ENCODE data around the gene RAE1.
A peak's percentile ranks its signal among the peaks of the same experiment; 100 is the strongest.

RAE1 gene

GRCh38 chr20:57372157-57372556, 21.1 kb downstream of the RAE1 start:
- no peak for DNase-seq (ENCODE audit: low read depth, low spot score)

GRCh38 chr20:57372581-57373350, 21.7 kb downstream of the RAE1 start:
- no peak for DNase-seq (ENCODE audit: low read depth, low spot score)

DNA sequence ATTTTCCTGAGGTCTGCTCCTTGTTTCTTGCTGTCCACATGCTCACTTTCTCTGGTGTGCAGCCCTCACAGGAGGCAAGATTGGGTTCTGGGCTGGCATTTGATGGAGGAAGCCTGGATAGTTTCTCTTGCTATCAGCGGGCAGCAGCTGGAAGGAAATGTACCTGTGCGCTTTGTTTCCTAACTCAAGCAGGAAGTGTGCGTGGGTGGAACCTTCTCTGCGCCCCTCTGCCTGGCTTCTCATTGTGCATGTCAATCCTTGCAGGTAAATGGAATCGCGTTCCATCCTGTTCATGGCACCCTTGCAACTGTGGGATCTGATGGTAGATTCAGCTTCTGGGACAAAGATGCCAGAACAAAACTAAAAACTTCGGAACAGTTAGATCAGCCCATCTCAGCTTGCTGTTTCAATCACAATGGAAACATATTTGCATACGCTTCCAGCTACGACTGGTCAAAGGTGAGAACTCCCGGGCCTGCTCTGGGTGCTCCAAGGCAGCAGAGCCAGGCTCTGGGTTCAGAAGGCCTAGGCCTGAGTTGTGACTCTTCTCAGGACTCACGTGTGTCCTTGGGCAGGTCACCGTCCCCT, 23.4 kb downstream of the RAE1 start:
- no peak for DNase-seq (ENCODE audit: low read depth, low spot score)

GRCh38 chr20:57374931-57375651, 24.0 kb downstream of the RAE1 start:
- no peak for DNase-seq (ENCODE audit: low read depth, low spot score)

- no peak for DNase-seq (ENCODE audit: low read depth, low spot score)
Observed at GRCh38 chr20:57375652-57376230, 24.7 kb downstream of the RAE1 start.

DNA sequence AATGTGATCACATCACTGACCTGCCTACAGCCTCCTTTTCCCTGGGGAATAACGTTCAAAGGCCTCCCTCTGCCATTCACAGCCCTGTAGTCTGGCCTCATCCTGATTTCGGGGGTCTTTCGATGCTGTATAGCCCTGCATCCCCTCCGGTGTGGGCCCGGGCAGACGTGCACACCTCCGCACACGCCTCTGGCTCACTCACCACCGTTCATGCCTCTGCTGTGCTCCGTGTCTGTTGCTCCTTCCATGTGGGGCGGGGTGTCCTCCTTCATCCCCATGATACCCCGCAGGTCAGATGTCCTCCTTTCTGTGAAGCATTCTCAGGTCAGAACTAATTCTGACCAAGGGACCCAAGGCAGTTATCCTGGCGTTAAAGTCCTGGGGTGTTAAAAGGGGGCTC, 26.3 kb downstream of the RAE1 start:
- DNase-seq (ENCODE audit: low read depth, low spot score): no peak

DNA sequence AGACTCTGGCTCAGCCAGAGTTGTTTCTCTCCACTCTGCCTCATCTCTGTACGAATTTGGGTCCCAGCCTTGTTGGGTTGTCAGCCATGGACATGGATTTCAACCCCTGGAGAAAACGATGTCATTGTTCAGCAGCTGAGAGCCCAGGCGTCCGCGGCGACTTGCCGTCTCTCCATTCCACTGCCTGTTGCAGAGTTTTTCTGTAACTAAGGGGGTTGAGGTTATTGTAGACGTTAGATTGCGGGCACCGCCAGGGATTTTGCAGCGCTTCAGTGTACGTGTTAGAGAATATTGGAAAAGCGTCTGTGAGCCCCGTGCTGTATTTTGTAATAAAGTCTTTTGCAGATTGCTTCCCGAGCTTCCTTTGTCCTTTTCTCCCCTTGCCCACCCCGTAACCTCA, 27.1 kb downstream of the RAE1 start:
- no peak for DNase-seq (ENCODE audit: low read depth, low spot score)

GRCh38 chr20:57378646-57379262, 27.7 kb downstream of the RAE1 start:
- no peak for DNase-seq (ENCODE audit: low read depth, low spot score)

DNA sequence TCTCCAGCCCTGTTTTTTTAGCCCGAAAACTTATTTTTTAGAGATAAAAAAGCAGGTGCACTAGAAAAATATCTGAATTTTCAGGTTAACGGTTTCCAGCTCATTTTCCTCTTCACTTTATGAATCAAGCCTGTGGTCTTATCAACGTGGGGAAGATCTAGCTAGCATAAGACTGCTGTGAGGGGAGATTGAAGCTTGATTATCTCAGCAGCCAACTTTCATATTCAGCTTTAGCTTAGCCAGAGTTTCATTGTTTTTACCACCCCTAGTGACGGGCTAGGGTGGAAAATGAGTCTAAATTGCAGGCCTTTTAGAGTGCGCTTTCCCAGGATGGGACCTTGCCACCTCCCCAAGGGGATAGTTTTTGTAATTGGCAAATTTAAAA, 28.2 kb downstream of the RAE1 start:
- DNase-seq (ENCODE audit: low read depth, low spot score): no peak

- no peak for DNase-seq (ENCODE audit: low read depth, low spot score)
Observed at GRCh38 chr20:57380081-57380750, 29.2 kb downstream of the RAE1 start.

DNA sequence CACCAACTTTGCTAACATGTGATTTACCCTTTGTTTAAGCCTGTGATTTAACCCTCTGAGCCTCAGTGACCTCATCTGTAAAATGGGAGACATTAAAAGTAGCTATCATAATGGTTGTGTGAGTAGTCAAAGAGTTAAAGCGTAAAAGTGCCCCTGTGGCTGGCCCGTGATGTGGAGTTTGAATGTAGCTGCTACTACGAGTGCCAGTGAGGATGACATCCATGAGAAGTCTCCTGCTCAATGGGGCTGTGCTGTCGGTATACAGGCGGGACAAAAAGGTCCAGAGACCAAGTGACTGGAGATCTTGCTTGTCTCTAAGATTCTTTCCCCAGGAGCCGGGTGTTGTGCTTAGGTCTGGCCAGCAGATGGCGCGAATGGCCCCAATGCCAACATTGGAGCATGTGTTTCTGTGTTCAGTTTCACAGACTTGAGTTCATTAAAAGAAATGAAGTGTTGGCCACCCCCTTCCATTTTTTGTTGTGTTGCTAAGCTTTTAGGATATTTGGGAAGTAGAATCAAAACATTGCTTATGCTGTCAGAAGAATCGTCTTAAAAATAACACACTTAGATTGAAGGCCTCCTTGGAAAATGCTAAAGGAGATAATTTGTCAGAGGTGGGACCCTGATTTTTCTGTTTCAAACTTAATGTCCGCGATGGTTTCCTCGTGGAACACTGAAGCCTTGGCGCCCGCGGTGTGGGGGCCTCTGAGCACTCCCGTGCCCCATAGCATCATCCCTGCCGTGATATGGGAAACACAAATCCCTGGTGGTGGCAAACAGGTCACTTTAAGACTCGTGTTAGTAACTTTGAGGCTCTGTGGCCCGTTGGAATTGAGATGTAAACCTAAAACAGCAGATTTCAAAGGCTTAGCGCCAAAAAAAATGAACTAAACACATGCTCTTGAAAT, 30.8 kb downstream of the RAE1 start:
- peak; percentile 88 for DNase-seq (ENCODE audit: low read depth, low spot score)

DNA sequence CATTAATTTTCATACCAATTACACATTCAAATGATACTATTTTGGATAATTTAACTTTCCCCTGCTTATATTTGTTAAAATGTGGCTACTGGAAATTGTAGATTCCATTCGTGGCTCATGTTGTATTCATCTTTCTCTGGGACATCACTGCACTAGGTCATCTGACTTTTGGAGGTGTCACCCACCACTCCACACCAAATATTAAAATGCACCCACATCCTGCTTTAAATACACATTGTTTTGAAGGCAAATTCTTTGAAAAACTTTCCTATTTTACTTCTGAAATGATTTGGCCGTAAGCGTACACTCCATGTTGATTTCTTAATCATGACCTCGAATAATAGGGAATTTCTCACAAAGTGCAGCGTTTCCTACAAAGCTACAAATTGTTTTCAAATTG, 31.5 kb downstream of the RAE1 start:
- no peak for DNase-seq (ENCODE audit: low read depth, low spot score)

DNA sequence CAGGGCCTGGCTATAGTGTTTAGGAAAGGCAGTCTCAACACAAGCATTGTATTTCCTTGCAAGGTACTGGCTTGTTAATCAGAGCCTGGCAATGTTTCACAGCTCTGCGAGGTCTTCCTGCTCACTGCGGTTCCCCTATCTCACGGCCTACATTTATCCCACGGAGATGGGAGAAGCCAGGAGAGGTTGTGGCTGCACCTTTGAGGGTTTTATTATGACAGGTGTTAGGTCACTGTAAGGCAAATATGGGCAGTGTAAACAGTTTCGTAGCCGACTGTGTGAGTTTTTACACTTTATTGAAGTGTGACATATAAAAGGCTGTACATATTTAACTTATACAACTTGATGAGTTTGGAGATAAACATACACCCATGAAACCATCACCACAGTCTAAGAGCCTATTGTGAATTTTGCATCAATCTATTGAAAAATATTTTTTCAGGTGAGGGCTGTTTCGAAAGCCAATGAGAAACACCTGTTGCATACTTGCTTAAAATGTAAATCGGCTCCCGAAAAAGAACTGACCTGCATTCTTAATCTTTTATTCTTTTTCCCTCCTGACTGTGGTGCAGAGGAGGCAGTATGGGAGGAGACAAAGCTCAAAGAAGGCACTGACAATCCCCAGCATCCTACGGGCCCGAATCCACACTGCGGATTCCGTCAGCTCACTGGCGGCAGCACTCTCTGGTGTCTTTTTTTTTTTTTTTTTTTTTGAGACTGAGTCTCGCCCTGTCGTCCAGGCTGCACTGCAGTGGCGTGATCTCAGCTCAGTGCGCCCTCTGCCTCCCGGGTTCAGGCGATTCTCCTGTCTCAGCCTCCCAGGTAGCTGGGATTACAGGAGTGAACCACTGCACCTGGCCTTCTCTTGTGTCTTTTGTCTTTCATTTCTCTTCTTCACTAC, 32.6 kb downstream of the RAE1 start:
- no peak for DNase-seq (ENCODE audit: low read depth, low spot score)

DNA sequence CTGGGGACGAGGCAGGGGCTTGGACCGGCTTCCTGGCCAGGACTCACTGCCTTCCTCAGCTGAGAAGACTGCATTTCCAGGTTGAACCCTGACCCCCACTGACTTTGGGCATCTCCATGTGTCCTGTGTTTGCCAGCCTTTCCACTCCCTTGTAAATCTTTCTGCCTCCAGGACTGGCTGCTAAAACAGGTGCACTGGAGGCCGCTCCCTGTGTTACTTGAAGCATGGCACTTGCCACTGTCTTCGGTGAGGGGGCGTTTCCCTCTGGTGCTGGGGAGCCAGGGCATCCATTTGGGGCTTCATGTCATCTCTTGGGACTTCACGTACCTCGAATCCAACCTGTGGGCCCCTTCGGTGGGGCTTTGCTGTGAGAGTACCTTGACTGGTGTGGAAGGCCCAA, 33.4 kb downstream of the RAE1 start:
- no peak for DNase-seq (ENCODE audit: low read depth, low spot score)

DNA sequence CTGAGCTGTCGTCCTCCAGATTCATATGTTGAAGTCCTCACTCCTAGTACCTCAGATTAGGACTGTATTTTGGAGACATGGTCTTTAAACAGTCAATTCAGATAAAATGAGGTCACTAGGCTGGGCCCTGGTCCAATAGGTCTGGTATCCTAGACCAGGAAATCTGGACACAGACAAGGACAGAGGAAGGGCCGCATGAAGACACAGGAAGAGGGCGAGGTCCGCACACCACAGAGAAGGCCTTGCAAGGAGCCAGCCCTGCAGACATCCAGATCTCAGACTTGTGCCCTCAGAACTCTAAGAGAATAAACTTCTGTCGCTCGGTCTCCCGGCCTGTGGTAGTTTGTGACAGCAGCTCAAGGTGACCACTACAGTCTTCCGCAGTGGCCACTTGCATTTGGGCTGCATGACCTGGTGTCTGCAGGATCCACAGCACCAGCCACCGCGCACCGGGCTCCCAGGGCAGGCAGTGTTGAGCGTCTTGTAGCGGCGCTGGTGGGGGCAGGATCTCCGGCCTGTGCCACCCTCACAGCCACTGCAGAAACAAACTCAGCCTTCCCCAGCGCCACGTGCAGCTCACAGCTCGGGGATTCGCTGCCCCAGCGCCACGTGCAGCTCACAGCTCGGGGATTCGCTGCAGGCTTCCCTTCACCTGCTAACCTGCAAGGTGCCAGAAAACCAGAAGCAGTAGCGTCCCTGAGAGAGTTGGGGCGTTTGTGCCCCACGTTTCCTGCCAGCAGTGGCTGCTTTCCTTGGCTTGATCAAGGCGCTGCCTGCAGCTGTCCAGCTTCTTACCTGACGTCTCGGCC, 34.1 kb downstream of the RAE1 start:
- DNase-seq (ENCODE audit: low read depth, low spot score): no peak

DNA sequence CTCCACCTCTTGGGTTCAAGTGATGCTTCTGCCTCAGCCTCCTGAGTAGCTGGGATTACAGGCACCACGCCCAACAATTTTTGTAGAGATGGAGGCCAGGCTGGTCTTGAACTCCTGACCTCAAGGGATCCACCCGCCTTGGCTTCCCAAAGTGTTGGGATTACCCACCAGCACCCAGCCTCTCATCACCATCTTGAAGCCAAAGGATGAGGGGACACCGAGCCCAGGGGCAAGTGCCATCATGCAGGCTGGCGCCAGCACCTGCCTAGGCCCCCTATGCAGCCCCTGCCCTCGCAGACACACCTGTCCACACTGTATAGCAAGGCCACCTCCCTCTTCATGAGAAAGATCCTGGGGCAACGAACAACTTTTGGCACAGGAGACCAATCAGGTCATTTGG, 34.9 kb downstream of the RAE1 start:
- DNase-seq (ENCODE audit: low read depth, low spot score): no peak

DNA sequence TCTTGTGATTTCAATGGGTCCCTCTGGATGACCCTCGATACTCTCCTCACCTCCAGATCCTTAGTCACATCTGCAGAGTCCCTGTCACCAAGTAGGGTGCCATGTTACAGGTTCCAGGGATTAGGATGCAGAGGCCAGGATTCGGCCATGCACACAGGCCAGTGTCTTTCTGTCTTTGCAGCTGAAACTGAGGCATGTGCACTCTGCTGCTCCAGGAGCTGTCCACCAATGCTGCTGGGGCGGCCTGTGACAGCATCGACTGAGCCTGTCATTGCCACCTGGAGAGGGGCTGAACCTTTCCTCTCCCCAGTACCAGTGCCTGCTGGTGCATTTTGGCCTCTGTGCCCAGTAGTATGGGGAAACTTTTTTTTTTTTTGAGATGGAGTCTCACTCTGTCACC, 35.7 kb downstream of the RAE1 start:
- no peak for DNase-seq (ENCODE audit: low read depth, low spot score)

DNA sequence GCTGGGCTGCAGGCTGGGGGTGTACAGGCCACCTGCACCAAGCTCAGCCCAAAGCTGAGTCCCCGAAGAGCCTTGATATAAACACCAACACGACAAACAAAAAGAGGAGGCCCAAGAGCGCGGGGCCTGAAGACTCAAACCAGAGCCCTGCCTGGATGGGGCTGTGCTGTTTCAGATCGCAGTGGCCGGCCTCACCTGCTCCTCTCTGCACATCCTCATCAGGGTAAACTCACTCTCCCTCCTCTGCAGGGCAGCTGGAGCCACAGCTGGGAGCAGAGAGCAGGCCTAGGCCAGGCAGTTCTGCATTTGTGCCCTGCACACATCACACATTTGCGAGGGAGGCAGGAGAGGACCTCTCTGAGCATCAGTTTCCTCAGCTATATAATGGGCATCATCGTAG, 36.4 kb downstream of the RAE1 start:
- no peak for DNase-seq (ENCODE audit: low read depth, low spot score)

- no peak for DNase-seq (ENCODE audit: low read depth, low spot score)
Observed at GRCh38 chr20:57387945-57388371, 36.9 kb downstream of the RAE1 start.

Data from ELF-1 (cell line).